GM21576 (cell line): ENCODE data around the gene PITRM1.

Source experiments
- ATAC-seq: cut with Tn5 transposase; IDR thresholded peaks from one replicate; pipeline ENCODE4 v1.9.1; 2021; ENCODE audit warnings: mild to moderate bottlenecking, moderate library complexity; ENCODE audit not compliant: unreplicated experiment

The PITRM1 gene

DNA sequence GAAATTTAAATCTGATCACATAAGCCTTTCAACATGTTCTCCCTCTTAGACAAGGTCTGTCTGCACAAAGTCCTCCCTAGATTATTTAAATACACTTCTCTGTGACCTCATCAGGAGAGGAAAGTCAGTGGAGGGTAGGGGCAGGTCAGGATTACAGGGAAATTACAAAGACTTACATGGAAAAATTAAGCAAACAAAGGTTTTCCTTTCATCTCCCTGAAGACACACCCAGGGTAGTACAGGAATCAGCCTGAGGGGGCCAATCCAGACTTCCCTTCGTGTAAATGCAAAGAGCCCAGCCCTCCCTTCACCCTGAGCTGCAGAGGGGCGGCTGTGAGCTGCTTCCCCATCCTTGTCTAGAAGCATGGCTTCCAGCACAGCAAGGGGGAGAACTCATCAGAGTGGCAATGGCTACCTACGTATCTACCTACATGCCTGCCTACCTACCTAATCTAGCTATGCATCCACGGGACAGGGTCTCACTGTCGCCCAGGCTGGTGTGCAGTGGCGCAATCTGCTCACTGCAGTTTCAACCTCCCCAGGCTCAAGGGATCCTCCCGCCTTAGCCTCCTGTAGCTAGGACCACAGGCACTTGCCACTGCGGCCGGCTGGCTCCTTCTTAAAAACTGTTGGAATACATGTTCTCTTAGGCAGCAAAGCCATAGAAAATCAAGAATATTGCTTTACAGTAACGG lies 33.2 kb downstream of the PITRM1 start:
- ATAC-seq, result no peak

DNA sequence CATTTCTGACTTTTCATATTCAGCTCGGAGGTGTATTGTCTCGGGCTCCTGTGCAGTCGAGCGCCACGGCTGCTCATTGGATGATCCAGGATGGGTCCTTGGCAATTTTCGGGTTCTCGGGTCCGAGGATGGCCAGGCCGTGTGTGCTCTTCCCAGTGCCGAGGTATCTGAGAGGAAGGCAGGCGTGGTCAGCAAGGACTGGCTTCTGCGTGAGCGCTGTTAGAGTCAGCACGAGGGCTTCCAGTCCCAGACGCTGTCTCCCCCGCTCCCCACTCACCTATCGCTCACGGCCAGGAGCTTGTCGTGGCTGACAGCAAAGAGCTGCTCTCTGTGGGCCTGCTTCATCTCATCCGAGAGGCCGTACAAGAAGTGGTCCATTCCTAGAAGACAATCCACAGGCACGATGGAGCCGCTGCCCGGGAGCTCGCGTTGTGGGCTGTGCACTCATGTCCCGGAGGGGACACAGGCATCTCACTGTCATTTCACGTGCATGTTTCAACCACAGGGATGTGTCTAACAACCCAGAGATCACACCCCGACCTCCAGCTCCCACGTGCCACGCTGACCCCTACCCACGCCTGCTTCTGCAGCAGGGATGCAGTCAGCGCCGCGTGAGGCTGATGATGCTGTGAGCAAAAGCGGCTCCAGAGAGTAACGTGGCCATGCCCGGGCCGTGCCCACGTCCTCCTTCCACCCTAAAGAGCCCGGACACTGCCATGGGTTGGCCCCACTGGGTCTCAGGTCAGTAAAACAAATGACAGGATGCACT lies 34.4 kb downstream of the PITRM1 start:
- no peak for ATAC-seq

- ATAC-seq, result no peak
These were observed 35.6 kb downstream of the PITRM1 start for GRCh38 chr10:3136763-3137611.

GRCh38 chr10:3136336-3136735 lies 36.2 kb downstream of the PITRM1 start:
- no peak for ATAC-seq

DNA sequence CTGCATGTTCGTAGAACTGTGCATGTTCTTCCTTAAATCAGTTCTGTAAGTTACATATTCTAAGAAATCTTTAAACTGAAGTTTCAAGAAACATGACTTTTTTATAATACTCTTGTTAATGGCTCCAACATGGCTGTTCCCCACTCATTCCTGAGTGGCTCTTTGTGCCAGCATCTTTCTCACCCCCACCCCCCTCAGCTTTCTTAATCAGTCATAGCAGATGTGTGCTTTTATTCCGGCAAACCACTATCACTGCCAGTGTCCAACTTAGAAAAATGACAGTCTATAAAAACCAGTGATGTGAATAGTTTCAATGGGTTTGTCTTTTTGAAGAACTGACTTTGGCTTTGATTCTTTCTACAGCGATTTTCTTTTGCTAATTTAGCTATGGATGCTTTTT lies 37.6 kb downstream of the PITRM1 start:
- ATAC-seq, result no peak

DNA sequence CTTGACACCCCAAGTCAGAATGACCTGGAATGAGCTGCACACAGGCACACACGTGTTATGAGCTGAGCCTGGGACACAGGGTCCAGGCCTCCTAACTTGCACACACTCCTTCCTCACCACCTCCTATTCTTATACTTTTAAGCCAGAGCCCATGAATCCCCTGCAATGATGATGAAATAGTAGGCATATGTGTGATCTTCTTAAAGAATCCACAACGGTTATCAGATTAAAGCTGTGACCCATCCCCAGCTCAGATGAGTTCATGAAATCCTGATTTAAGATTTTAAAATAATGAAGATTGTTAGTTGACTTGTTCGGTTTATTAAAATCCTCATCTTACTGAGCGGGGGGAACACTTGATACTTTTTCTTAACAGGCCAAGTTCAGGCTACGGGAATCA lies 38.6 kb downstream of the PITRM1 start:
- no peak for ATAC-seq

- ATAC-seq, result no peak
These were observed 40.3 kb downstream of the PITRM1 start for GRCh38 chr10:3132036-3133025.

DNA sequence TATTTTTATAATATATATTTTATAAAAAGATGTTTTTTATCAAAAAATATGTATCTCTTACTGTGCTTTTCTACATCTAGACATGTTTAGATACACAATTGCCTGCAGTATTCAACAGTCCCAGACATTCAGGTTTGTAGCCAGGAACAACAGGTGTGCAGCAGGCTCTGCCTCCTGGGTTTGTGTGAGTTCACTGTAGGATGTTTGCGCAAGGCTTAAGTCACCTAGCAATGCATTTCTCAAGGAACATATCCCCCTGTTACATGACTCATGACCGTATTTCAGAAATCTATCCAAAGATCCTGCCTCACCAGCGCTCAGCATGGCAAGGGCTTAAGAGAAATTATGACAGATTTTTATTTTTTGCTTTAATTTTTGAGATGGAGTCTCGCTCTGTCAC lies 41.5 kb downstream of the PITRM1 start:
- no peak for ATAC-seq

- ATAC-seq, result no peak
These were observed 42.8 kb downstream of the PITRM1 start for GRCh38 chr10:3129581-3130340.

- ATAC-seq, result no peak
These were observed 44.0 kb downstream of the PITRM1 start for GRCh38 chr10:3128379-3129130.

DNA sequence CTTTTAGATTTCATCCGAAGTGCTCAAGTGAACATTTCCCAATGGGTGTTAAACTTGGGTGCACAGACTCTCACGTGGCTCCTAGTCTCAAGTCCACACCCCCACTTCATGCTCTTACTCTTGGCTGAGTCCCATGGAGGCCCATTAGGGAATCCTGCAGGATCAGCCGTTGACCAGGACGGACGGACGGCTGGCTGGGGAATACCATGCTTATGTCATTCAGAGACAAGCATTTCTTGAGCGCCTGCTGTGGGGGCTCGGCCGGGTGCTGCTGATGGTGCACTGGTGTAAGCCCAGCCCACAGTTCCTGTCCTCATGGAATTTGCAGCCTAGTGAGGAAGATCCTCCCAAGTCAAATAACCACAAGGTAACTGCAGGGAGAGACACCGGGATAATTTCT lies 44.7 kb downstream of the PITRM1 start:
- no peak for ATAC-seq

GRCh38 chr10:3126741-3127346 lies 45.7 kb downstream of the PITRM1 start:
- no peak for ATAC-seq

GRCh38 chr10:3126249-3126648 lies 46.3 kb downstream of the PITRM1 start:
- no peak for ATAC-seq

DNA sequence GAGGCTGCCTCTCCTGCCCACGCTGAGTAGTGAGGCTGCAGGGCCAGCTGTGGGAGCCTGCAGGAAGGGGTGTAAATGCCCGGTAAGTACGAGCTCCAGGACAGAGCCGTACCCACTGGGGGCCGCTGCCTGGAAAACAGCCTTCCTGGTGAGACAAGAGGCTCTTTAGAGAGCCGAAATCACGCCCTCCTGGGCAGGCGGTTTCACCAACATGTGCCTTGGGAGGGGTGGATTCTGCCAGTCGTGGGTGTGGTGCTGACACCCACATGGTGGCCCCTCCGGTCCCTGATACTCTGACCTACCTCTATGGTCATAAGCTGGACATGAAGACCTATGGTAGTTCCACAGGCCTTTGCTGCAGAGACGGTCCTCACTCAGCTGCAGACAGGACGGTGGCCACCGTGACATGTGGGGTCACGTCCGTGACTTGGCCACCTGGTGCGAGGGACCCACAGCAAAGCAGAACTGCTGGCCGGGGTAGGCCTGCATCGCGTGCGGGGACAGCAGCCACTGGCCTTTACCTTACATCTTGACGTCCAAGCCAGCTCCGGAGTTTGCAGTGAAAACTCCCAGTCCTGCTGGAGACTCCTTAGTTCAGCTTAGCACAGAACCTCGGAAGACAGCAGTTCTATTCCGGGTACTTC lies 46.9 kb downstream of the PITRM1 start:
- no peak for ATAC-seq

- no peak for ATAC-seq
These were observed 48.0 kb downstream of the PITRM1 start for GRCh38 chr10:3124412-3125175.

- no peak for ATAC-seq
These were observed 48.8 kb downstream of the PITRM1 start for GRCh38 chr10:3123571-3124411.
